Keratinocyte (primary cell): Measurements from ENCODE around the gene ZBTB45. TPM values are rescaled to one million over a fixed set of nuclear protein-coding genes. Genes with fewer than 3 reads are reported as not detected.
A peak's percentile ranks its signal among the peaks of the same experiment; 100 is the strongest.
"Not testable (repeated sequence)": the region's sequence is repeated elsewhere in the genome, so short reads cannot be mapped to it uniquely, and the experiment has no call there.

Source experiments
- DNase-seq: peaks from one replicate; pipeline ENCODE4 v3.0.0-alpha.2; 2011; ENCODE audit warnings: low read depth, missing footprints, low spot score
- FAIRE-seq: peaks from 2 replicates; lab custom pipeline; 2011; peaks lifted over from hg19 to GRCh38; lab: Jason Lieb, UNC
- H2AFZ ChIP-seq: 2 replicates; pipeline ENCODE4 v1.6.0; 2012; ENCODE audit warnings: low read length, control low read depth, inconsistent platforms; ENCODE audit not compliant: control insufficient read depth
- H3K27ac ChIP-seq: 2 replicates; pipeline ENCODE4 v1.5.1; 2011; ENCODE audit warnings: low read length; ENCODE audit not compliant: control insufficient read depth, insufficient read depth
- H3K27me3 ChIP-seq: 3 replicates; pipeline ENCODE4 v1.6.0; 2011; ENCODE audit warnings: low read length; ENCODE audit not compliant: control insufficient read depth, insufficient read depth; ENCODE audit errors: extremely low read depth
- H3K36me3 ChIP-seq, 2 experiments: 2 replicates in 1 of 2; 3 replicates in 1 of 2; pipeline ENCODE4 v1.5.1; 2011; ENCODE audit warnings: low read length in 2 of 2, mild to moderate bottlenecking in 1 of 2; ENCODE audit not compliant: control insufficient read depth in 2 of 2, insufficient read depth in 2 of 2; ENCODE audit errors: extremely low read depth in 1 of 2
- H3K4me1 ChIP-seq: 3 replicates; pipeline ENCODE4 v1.5.1; 2011; ENCODE audit warnings: low read length; ENCODE audit not compliant: control insufficient read depth, insufficient read depth; ENCODE audit errors: extremely low read depth
- H3K4me2 ChIP-seq: 3 replicates; pipeline ENCODE4 v1.6.0; 2011; ENCODE audit warnings: low read depth, low read length; ENCODE audit not compliant: control insufficient read depth, insufficient read depth; ENCODE audit errors: extremely low read depth
- H3K4me3 ChIP-seq, 3 experiments: fragments of 200-600 bp in 1 of 3; sonication (generic) in 1 of 3; 2 replicates in 2 of 3; 3 replicates in 1 of 3; pipeline ENCODE4 v1.5.1; 2011 to 2016; ENCODE audit warnings: low read length in 3 of 3, mild to moderate bottlenecking in 3 of 3, control low read depth in 2 of 3, inconsistent platforms in 1 of 3, low read depth in 1 of 3, mixed read lengths in 1 of 3, mixed run types in 1 of 3, moderate library complexity in 1 of 3; ENCODE audit not compliant: control insufficient read depth in 2 of 3, insufficient read depth in 2 of 3; ENCODE audit errors: extremely low read depth in 1 of 3
- H3K79me2 ChIP-seq: 2 replicates; pipeline ENCODE4 v1.6.0; 2012; ENCODE audit warnings: low read length; ENCODE audit not compliant: control insufficient read depth, insufficient read depth
- H3K9ac ChIP-seq: 3 replicates; pipeline ENCODE4 v1.6.0; 2011; ENCODE audit warnings: low read length; ENCODE audit not compliant: control insufficient read depth, insufficient read depth; ENCODE audit errors: extremely low read depth
- H3K9me1 ChIP-seq: 3 replicates; pipeline ENCODE4 v1.6.0; 2011; ENCODE audit warnings: low read length; ENCODE audit not compliant: control insufficient read depth, insufficient read depth; ENCODE audit errors: extremely low read depth
- H3K9me3 ChIP-seq: 2 replicates; pipeline ENCODE4 v1.5.1; 2012; ENCODE audit warnings: low read depth, low read length; ENCODE audit not compliant: control insufficient read depth
- H4K20me1 ChIP-seq: 3 replicates; pipeline ENCODE4 v1.6.0; 2011; ENCODE audit warnings: low read length; ENCODE audit not compliant: control insufficient read depth, insufficient read depth; ENCODE audit errors: extremely low read depth
- EZH2 ChIP-seq: IDR thresholded peaks from one replicate; pipeline ENCODE4 v1.6.1; 2012; ENCODE audit warnings: inconsistent platforms, mild to moderate bottlenecking, low read length, moderate library complexity
- dilution Hi-C: fragments of 300-500 bp; cut with MboI; formaldehyde crosslinking; loops from one replicate; pipeline ENCODE4 v1.7.0; 2020; ENCODE audit warnings: low sequenced_read_pairs; ENCODE audit not compliant: extremely low pct_ligation_motif_present
- polyA plus RNA-seq, 5 experiments: library from polyadenylated mRNA; depleted of rRNA in 3 of 5; stranded (reverse) in 3 of 5; stranded (forward) in 1 of 5; unstranded in 1 of 5; fragments of >200 nt; gene quantifications; 1 replicate in 1 of 5; 2 replicates in 3 of 5; 3 replicates in 1 of 5; pipeline versions ENCODE4 v1.2.1 to v1.2.3, GENCODE V29; 2011 to 2012; ENCODE audit warnings: missing spikeins in 2 of 5, low read depth in 1 of 5, low replicate concordance in 1 of 5
- TF ChIP-seq, protein P1 (sequence below), 3 experiments: IDR thresholded peaks in 1 of 3; conservative IDR thresholded peaks in 1 of 3; optimal IDR thresholded peaks in 1 of 3; 2 replicates in 2 of 3; 3 replicates in 1 of 3; pipeline versions ENCODE3 to v1.5.1; 2011; ENCODE audit warnings: low read length in 3 of 3, mild to moderate bottlenecking in 3 of 3, moderate library complexity in 2 of 3, control low read depth in 1 of 3, inconsistent platforms in 1 of 3; ENCODE audit not compliant: insufficient read depth in 2 of 3; ENCODE audit errors: extremely low read depth in 1 of 3

Gene ZBTB45
- polyA plus RNA-seq, 1 donor (not counting 4 experiments of a cell fraction or from before 2014, with no cell fraction given) = 3.1 TPM

DNA sequence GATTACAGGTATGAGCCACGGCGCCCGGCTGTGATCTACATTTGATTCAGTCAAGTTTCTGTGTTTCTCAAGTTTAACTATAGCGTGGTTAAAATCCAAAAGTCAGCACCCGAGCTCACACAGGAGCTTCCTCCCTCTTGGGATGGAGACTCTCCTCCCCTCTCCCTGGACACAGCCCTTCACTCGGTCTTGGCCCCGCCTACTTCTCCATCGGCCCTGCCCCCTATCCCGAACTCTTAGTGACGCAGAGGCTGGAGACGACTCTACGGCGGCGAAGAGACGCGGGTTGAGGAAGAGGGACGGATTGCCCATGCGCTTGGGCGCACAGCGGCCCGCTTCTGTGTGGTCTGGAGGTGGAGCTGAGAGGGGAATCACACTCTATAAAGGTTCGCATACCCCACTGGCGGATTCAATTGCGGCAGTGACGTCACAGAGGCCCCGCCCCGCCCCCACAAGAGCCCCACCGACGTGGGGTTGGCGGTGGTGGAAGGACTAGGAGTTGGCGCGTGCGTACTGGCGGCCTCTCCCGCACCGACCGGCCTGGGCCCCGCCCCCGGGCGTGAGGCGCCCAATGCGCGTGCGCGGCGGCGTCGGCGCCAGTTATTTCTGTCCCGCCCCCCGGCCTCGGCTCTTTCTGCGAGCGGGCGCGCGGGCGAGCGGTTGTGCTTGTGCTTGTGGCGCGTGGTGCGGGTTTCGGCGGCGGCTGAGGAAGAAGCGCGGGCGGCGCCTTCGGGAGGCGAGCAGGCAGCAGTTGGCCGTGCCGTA lies 24.4 kb upstream of the ZBTB45 start, which contains the start of gene TRIM28:
TRIM28 (plus strand) TSS at position 239 of the 765 bp plus-strand sequence. CDS start 694 bp downstream, outside the sequence.
- Histone ChIP-seq H3K9me3 (no peaks in the 10 kb centered on the region), H3K4me2 (peak within 1 kb of the TSS; percentile 97), H3K4me3 (peak within 1 kb of the TSS; percentile 65 to 93 (median 83)), H3K27ac (peak within 1 kb of the TSS; percentile 89), H4K20me1 (peaks cover 37% of the 10 kb centered on the region), H3K9ac (peak within 1 kb of the TSS; percentile 89), H3K36me3 (peaks cover 23 to 33% of the 10 kb centered on the region in 2 experiments), H3K79me2 (peaks cover 44% of the 10 kb centered on the region), H3K27me3 (peaks cover 7% of the 10 kb centered on the region), H3K4me1 (peaks cover 16% of the 10 kb centered on the region), H2AFZ (peak within 1 kb of the TSS; percentile 80), H3K9me1 (peaks cover 9% of the 10 kb centered on the region)
- FAIRE-seq (peak; percentile 57), DNase-seq (peak; percentile 90)
- dilution Hi-C loops = no loop called here
- TF ChIP-seq, protein P1, sequence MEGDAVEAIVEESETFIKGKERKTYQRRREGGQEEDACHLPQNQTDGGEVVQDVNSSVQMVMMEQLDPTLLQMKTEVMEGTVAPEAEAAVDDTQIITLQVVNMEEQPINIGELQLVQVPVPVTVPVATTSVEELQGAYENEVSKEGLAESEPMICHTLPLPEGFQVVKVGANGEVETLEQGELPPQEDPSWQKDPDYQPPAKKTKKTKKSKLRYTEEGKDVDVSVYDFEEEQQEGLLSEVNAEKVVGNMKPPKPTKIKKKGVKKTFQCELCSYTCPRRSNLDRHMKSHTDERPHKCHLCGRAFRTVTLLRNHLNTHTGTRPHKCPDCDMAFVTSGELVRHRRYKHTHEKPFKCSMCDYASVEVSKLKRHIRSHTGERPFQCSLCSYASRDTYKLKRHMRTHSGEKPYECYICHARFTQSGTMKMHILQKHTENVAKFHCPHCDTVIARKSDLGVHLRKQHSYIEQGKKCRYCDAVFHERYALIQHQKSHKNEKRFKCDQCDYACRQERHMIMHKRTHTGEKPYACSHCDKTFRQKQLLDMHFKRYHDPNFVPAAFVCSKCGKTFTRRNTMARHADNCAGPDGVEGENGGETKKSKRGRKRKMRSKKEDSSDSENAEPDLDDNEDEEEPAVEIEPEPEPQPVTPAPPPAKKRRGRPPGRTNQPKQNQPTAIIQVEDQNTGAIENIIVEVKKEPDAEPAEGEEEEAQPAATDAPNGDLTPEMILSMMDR (optimal IDR thresholded peaks at IDR 0.05 in 1 of 3, IDR thresholded peaks at IDR 0.05 in 1 of 3, conservative IDR thresholded peaks at IDR 0.05 in 1 of 3; ENCODE audit: extremely low read depth in 1 of 3, insufficient read depth in 2 of 3, low read length in 3 of 3) = no peak
- TF ChIP-seq EZH2 = no peak

DNA sequence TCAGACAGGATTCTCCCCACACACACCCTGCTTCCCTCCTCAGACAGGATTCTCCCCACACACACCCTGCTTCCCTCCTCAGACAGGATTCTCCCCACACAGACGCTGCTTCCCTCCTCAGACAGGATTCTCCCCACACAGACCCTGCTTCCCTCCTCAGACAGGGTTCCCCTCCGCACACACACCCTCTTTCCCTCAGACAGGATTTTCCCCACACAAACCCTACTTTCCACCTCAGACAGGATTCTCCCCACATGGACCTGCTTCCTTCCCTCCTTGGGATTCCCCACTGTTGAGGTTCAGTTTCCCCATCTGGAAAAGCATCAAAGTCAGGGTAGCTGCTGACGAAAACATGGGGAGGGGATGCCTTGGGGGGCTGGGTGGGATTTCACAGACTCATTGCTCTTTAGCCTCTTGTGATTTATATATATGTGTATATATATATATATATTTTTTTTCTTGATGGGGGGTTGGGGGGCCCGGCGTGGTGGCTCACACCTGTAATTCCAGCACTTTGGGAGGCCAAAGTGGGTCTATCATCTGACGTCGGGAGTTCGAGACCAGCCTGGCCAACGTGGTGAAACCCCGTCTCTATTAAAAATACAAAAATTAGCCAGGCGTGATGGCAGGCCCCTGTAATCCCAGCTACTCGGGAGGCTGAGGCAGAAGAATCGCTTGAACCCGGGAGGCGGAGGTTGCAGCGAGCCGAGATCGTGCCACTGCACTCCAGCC lies 23.2 kb upstream of the ZBTB45 start:
- FAIRE-seq, H3K9ac ChIP-seq, H3K4me2 ChIP-seq, H3K9me1 ChIP-seq, H3K27ac ChIP-seq, H2AFZ ChIP-seq, DNase-seq, dilution Hi-C loops, H3K4me3 ChIP-seq, H3K9me3 ChIP-seq: not testable (repeated sequence)
- peaks cover 11% of the 10 kb centered on the region for H3K27me3 ChIP-seq
- H3K79me2 ChIP-seq = peaks cover 32% of the 10 kb centered on the region
- H3K4me1 ChIP-seq = peaks cover 22% of the 10 kb centered on the region
- H3K36me3 ChIP-seq = peaks cover 15 to 21% of the 10 kb centered on the region in 2 experiments
- peaks cover 29% of the 10 kb centered on the region for H4K20me1 ChIP-seq

DNA sequence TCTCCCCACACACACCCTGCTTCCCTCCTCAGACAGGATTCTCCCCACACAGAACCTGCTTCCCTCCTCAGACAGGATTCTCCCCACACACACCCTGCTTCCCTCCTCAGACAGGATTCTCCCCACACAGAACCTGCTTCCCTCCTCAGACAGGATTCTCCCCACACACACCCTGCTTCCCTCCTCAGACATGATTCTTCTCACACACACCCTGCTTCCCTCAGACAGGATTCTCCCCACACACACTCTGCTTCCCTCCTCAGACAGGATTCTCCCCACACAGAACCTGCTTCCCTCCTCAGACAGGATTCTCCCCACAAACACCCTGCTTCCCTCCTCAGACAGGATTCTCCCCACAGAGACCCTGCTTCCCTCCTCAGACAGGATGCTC lies 19.6 kb upstream of the ZBTB45 start:
- DNase-seq, H3K4me2 ChIP-seq, dilution Hi-C loops, H3K4me3 ChIP-seq, FAIRE-seq, H4K20me1 ChIP-seq, H3K79me2 ChIP-seq, H3K9me1 ChIP-seq, H3K9me3 ChIP-seq, H2AFZ ChIP-seq, H3K4me1 ChIP-seq, H3K27ac ChIP-seq, H3K36me3 ChIP-seq: not testable (repeated sequence)
- H3K27me3 ChIP-seq = peaks cover 11% of the 10 kb centered on the region
- H3K9ac ChIP-seq = peak overlapping the region; percentile 52
